PFSK-1 (cell line): ENCODE results near the gene LRRC28.

ENCODE experiments used
- TAF1 ChIP-seq: IDR thresholded peaks from 2 replicates; pipeline ENCODE4 v1.6.1; 2012; ENCODE audit warnings: low read length, control low read depth, borderline replicate concordance; ENCODE audit not compliant: insufficient read depth
- TF ChIP-seq, protein P1 (sequence below), 2 experiments: IDR thresholded peaks; 2 replicates each; pipeline versions ENCODE4 v1.6.1 to v1.8.0; 2011 to 2012; ENCODE audit warnings: low read depth in 2 of 2, low read length in 2 of 2, control low read depth in 1 of 2, inconsistent platforms in 1 of 2, mild to moderate bottlenecking in 1 of 2, moderate library complexity in 1 of 2; ENCODE audit not compliant: insufficient read depth in 1 of 2

DNA sequence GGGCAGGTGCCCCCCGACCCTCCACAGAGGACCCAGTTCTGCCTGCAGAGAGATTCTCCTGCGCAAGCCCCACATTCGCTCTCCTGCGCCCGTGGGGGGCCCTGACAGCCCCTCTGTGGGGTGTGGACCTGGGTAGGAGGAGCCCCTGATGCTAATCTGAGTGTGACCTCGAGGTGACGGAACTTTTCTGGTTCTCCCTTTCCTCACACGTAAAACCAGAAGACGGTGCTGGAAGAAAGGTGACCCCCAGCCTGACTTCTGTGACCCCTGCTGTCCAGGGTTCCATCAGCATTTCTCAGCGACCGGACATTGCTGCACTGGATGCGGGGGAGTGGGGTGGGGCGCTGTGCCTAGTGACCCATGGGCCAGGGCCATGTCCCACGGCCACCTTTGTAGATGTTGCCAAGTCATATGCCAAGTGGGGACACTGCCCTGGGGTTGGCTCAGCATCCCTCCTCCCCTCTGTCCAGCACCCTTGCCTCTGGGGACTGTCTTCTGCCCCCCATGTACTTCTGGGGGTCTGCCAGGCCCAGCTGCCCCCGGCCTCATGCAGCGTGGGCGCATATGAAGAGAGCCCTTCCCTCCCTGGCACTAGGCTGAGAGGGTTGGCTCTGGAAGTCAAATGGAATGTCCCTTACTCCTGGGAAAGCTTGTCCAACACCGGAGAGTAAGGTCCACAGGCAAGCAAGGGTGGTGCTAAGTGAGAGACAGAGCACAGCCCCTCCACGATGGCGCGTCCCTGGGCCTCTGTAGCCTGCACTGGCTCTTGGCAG lies 185.4 kb downstream of the LRRC28 start:
- TF ChIP-seq TAF1, result no peak
- TF ChIP-seq, protein P1, sequence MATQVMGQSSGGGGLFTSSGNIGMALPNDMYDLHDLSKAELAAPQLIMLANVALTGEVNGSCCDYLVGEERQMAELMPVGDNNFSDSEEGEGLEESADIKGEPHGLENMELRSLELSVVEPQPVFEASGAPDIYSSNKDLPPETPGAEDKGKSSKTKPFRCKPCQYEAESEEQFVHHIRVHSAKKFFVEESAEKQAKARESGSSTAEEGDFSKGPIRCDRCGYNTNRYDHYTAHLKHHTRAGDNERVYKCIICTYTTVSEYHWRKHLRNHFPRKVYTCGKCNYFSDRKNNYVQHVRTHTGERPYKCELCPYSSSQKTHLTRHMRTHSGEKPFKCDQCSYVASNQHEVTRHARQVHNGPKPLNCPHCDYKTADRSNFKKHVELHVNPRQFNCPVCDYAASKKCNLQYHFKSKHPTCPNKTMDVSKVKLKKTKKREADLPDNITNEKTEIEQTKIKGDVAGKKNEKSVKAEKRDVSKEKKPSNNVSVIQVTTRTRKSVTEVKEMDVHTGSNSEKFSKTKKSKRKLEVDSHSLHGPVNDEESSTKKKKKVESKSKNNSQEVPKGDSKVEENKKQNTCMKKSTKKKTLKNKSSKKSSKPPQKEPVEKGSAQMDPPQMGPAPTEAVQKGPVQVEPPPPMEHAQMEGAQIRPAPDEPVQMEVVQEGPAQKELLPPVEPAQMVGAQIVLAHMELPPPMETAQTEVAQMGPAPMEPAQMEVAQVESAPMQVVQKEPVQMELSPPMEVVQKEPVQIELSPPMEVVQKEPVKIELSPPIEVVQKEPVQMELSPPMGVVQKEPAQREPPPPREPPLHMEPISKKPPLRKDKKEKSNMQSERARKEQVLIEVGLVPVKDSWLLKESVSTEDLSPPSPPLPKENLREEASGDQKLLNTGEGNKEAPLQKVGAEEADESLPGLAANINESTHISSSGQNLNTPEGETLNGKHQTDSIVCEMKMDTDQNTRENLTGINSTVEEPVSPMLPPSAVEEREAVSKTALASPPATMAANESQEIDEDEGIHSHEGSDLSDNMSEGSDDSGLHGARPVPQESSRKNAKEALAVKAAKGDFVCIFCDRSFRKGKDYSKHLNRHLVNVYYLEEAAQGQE (IDR thresholded peaks at IDR 0.05; ENCODE audit: insufficient read depth in 1 of 2, low read depth in 2 of 2, low read length in 2 of 2), result no peak
